Upper lobe of left lung (tissue), 6 donors: Measurements from ENCODE around the gene FASTK. TPM values are rescaled to one million over a fixed set of nuclear protein-coding genes. Genes with fewer than 3 reads are reported as not detected.
"Not testable (repeated sequence)": the region's sequence is repeated elsewhere in the genome, so short reads cannot be mapped to it uniquely, and the experiment has no call there.

Experiments
- ATAC-seq, 2 donors: fragments of 200-7000 bp; cut with Tn5 transposase; one replicate each; pipeline ENCODE4 v1.9.1; 2022; ENCODE audit warnings: mild to moderate bottlenecking in 2 of 2, moderate library complexity in 2 of 2; ENCODE audit not compliant: low FRiP score in 2 of 2
- DNase-seq, 2 donors: peaks; one replicate each; pipeline ENCODE4 v3.0.0-alpha.2; 2019 to 2020
- H3K27ac ChIP-seq, 4 donors: fragments of 200-600 bp; sonication (generic); one replicate each; pipeline ENCODE4 v1.5.1; 2016 to 2019
- H3K27me3 ChIP-seq, 4 donors: fragments of 200-600 bp; sonication (generic); one replicate each; pipeline ENCODE4 v1.5.1; 2017 to 2019
- H3K36me3 ChIP-seq, 4 donors: fragments of 200-600 bp; sonication (generic); one replicate each; pipeline ENCODE4 v1.5.1; 2016 to 2019
- H3K4me1 ChIP-seq, 4 donors: fragments of 200-600 bp; sonication (generic); one replicate each; pipeline ENCODE4 v1.5.1; 2018 to 2019
- H3K4me3 ChIP-seq, 4 donors: fragments of 200-600 bp; sonication (generic); one replicate each; pipeline ENCODE4 v1.5.1; 2017 to 2019; ENCODE audit warnings: mild to moderate bottlenecking in 2 of 4, moderate library complexity in 1 of 4
- H3K9me3 ChIP-seq, 4 donors: fragments of 200-600 bp; sonication (generic); one replicate each; pipeline ENCODE4 v1.5.1; 2018 to 2019
- CTCF ChIP-seq, 6 experiments: fragments of 450-650 bp in 4 of 6; fragments of 200-600 bp in 2 of 6; sonication (generic) in 2 of 6; IDR thresholded peaks; one replicate each; pipeline ENCODE4 v1.5.1; 2016 to 2019; ENCODE audit warnings: antibody characterized with exemption in 6 of 6
- EP300 ChIP-seq, 4 donors: sonication (generic); formaldehyde crosslinking; IDR thresholded peaks; one replicate each; pipeline ENCODE4 v1.5.1; 2017; ENCODE audit warnings: antibody characterized with exemption in 4 of 4, control low read depth in 2 of 4
- POLR2A ChIP-seq, 4 donors: fragments of 450-650 bp; IDR thresholded peaks; one replicate each; pipeline ENCODE4 v1.5.1; 2016 to 2017; ENCODE audit warnings: antibody characterized with exemption in 4 of 4, mild to moderate bottlenecking in 2 of 4
- POLR2AphosphoS5 ChIP-seq, 2 donors: sonication (generic); formaldehyde crosslinking; IDR thresholded peaks; one replicate each; pipeline ENCODE4 v1.5.1; 2017; ENCODE audit warnings: antibody characterized with exemption in 2 of 2
- WGBS, 2 donors: methylation state at CpG; one replicate each; pipeline ENCODE4 v1.1.5; 2017 to 2018; 5-methylcytosine and 5-hydroxymethylcytosine counted together
- total RNA-seq, 6 donors: library from RNA; depleted of rRNA in 4 of 6; stranded (reverse); fragments of >200 nt in 4 of 6; gene quantifications; one replicate each; pipeline versions ENCODE4 v1.1.0 to v1.2.1, GENCODE V29; 2016 to 2021
- donor health status: DM: no; HTN: no; CAD: no; lungs with moderate emphysema.
- donor health status: DM: no; HTN: yes; CAD: no; lungs with severe emphysema.

The FASTK gene
- total RNA-seq, 6 donors from 2014 or later = 54.3 to 136 (median 78.0) TPM

GRCh38 chr7:151031011-151031410 lies 49.6 kb downstream of the FASTK start:
- 66 to 68% methylated on average over 4 of the region's 4 CpGs for WGBS, 2 donors
- H3K36me3 ChIP-seq = peaks cover 0 to 31% (median 22%) of the 10 kb centered on the region in 4 donors
- DNase-seq (no peak), ATAC-seq (no peak)
- H3K27me3 ChIP-seq = no peaks in the 10 kb centered on the region
- H3K4me3 ChIP-seq = no peak overlapping the region
- TF ChIP-seq EP300 (IDR thresholded peaks at IDR 0.05) (no peak), CTCF (IDR thresholded peaks at IDR 0.05) (no peak), POLR2AphosphoS5 (IDR thresholded peaks at IDR 0.05) (no peak), POLR2A (IDR thresholded peaks at IDR 0.05) (no peak)
- H3K27ac ChIP-seq = peak overlapping the region in 1 of 4 donors; percentile 61
- no peaks in the 10 kb centered on the region for H3K9me3 ChIP-seq
- peaks cover 10 to 28% (median 14%) of the 10 kb centered on the region in 4 donors for H3K4me1 ChIP-seq

- DNase-seq = no peak
- Histone ChIP-seq H3K4me1 (peaks cover 10 to 28% (median 14%) of the 10 kb centered on the region in 4 donors), H3K4me3 (peak overlapping the region; percentile 53 to 85 (median 76)), H3K27me3 (no peaks in the 10 kb centered on the region), H3K36me3 (peaks cover 0 to 12% (median 4%) of the 10 kb centered on the region in 4 donors), H3K9me3 (no peaks in the 10 kb centered on the region), H3K27ac (peak overlapping the region; percentile 70 to 87 (median 74))
- no peak for ATAC-seq
- WGBS, 2 donors = 47 to 61% methylated on average over 17 of the region's 17 CpGs
- no peak for TF ChIP-seq CTCF (IDR thresholded peaks at IDR 0.05)
- TF ChIP-seq EP300 (IDR thresholded peaks at IDR 0.05) = no peak
- no peak for TF ChIP-seq POLR2AphosphoS5 (IDR thresholded peaks at IDR 0.05)
- no peak for TF ChIP-seq POLR2A (IDR thresholded peaks at IDR 0.05)
Measured at GRCh38 chr7:151028948-151029501, 51.6 kb downstream of the FASTK start.

- 0 to 1% methylated on average over 14 to 46 of the region's 53 CpGs for WGBS, 2 donors
- no peak for TF ChIP-seq EP300 (IDR thresholded peaks at IDR 0.05)
- peak; percentile 35 to 76 (median 65) for TF ChIP-seq CTCF (IDR thresholded peaks at IDR 0.05)
- TF ChIP-seq POLR2A (IDR thresholded peaks at IDR 0.05) = peak in 3 of 4 donors; percentile 45 to 77 (median 73)
- peak; percentile 72 to 74 for TF ChIP-seq POLR2AphosphoS5 (IDR thresholded peaks at IDR 0.05)
- Histone ChIP-seq H3K27me3 (no peaks in the 10 kb centered on the region), H3K9me3 (no peaks in the 10 kb centered on the region), H3K4me1 (peaks cover 10 to 28% (median 14%) of the 10 kb centered on the region in 4 donors), H3K27ac (peak within 1 kb of the TSS; percentile 70 to 87 (median 74)), H3K36me3 (peaks cover 0 to 6% (median 1%) of the 10 kb centered on the region in 4 donors), H3K4me3 (peak within 1 kb of the TSS; percentile 53 to 85 (median 76))
- DNase-seq = peak; percentile 95 to 99
- ATAC-seq = peak; percentile 96 to 99
Measured at GRCh38 chr7:151028131-151028947, 52.3 kb downstream of the FASTK start, which contains the start of gene ABCB8. Gene ABCB8 (plus strand): TSS chr7:151028450. CDS start chr7:151028516, 66 bp downstream.

GRCh38 chr7:151027728-151028130 lies 52.9 kb downstream of the FASTK start:
- peak in 1 of 4 donors; percentile 57 for TF ChIP-seq POLR2A (IDR thresholded peaks at IDR 0.05)
- Histone ChIP-seq H3K4me3 (peak overlapping the region in 3 of 4 donors; percentile 71 to 85 (median 80)), H3K4me1 (peaks cover 10 to 28% (median 14%) of the 10 kb centered on the region in 4 donors), H3K27ac (peak overlapping the region; percentile 65 to 87 (median 73))
- not testable (repeated sequence) for ATAC-seq, H3K36me3 ChIP-seq, H3K9me3 ChIP-seq, H3K27me3 ChIP-seq, DNase-seq
- 9 to 17% methylated on average over 16 of the region's 16 CpGs for WGBS, 2 donors

GRCh38 chr7:151026771-151027727 lies 53.6 kb downstream of the FASTK start:
- Histone ChIP-seq H3K4me3 (peak overlapping the region in 3 of 4 donors; percentile 71 to 85 (median 80)), H3K27ac (peak overlapping the region; percentile 65 to 87 (median 73)), H3K4me1 (peaks cover 10 to 28% (median 14%) of the 10 kb centered on the region in 4 donors)
- 43 to 55% methylated on average over 19 of the region's 19 CpGs for WGBS, 2 donors
- not testable (repeated sequence) for H3K27me3 ChIP-seq, H3K9me3 ChIP-seq, ATAC-seq, H3K36me3 ChIP-seq
- DNase-seq = peak in 1 of 2 donors; percentile 38
